GM08714 (cell line): Measurements from ENCODE around the gene LRIG1.

Experiments
- H3K4me3 ChIP-seq: fragments of 200-500 bp; sonication (Bioruptor generic); 2 replicates; pipeline ENCODE4 v1.5.1; 2014; ENCODE audit warnings: mild to moderate bottlenecking, low read length, inconsistent platforms
- ZNF274 ChIP-seq: IDR thresholded peaks from 2 replicates; pipeline ENCODE4 v1.6.1; 2012; ENCODE audit warnings: mild to moderate bottlenecking, low read depth, low read length

LRIG1 gene

DNA sequence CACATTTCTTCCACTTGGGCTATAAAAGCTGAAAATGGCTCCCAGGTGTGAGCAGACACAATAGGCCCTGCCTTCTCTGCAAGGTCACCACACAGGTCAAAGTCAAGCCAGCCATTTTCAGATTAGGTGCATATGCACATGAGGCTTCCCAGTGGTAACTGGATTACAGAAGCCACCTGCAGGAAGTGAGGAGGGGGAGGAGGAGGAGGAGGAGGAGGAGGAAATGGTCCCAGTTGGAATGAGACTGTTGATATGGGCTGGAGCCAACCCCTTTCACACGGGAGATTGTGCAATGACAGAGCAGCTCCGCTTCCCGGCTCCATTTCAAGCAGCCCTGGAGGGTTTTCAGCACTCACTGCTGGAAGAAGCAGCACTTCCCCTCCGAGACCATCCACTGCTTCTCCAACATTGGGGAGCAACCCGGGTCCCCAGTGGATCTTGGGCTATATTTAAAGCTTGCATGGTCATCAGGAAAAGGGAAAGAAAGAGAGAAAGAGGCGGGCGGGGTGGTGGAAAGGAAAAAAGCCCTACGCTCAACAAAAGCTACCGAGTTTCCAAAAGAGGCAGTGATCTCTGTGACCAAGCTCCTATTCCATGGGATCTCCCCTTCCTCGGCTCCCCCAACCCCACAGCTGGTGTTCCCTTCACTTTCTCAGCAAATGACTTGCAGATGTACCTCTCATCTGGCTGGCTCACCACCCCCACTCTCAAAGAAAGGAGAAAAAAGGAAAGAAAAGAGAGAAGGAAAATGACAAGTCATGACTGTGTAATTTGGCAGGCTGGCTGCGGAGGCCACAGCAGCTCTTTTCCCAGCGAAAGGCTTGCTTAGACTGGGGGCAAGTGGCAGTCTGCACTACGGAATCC lies 58.3 kb downstream of the LRIG1 start:
- no peak overlapping the region for H3K4me3 ChIP-seq

DNA sequence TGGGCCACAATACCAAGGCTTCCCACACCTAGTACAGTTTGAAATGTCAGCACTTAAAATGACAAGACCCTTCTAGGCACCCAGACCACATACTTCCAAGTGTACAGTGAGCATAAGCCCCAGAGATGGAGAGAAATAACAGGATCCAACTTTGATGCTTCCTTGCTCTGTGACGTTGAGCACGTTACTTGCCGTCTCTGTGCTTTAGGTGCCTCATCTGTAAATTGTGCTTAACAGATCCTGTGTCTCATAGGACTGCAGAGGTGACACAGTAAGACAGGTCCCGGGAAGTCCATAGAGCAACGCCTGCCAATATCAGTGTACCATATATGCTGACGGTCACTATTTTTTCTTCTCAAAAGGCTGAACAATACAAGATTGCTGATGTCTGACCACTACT lies 59.1 kb downstream of the LRIG1 start:
- no peak overlapping the region for H3K4me3 ChIP-seq
- TF ChIP-seq ZNF274, result no peak

More for the DNA sequence above, 58.3 kb downstream of the LRIG1 start:
- no peak for TF ChIP-seq ZNF274

DNA sequence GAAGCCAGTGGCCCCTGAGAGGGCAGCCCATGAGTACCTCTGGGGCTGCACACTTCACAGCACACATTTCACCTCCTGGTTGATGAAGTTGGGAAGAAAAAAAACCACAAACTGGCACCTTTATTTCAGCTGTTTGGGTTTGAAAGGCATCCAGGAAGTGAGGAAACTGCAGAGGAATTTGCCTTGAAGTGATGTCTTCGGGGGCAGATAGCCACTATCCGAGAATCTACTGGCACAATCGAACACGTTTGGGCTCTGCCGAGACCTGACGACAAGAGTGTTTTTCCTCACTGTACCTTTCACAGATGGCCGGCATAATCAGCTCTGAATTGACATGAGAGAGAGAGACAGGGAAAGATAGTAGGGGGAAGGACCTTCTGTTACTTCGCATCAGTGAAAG lies 59.7 kb downstream of the LRIG1 start:
- H3K4me3 ChIP-seq, result no peak overlapping the region
- no peak for TF ChIP-seq ZNF274

DNA sequence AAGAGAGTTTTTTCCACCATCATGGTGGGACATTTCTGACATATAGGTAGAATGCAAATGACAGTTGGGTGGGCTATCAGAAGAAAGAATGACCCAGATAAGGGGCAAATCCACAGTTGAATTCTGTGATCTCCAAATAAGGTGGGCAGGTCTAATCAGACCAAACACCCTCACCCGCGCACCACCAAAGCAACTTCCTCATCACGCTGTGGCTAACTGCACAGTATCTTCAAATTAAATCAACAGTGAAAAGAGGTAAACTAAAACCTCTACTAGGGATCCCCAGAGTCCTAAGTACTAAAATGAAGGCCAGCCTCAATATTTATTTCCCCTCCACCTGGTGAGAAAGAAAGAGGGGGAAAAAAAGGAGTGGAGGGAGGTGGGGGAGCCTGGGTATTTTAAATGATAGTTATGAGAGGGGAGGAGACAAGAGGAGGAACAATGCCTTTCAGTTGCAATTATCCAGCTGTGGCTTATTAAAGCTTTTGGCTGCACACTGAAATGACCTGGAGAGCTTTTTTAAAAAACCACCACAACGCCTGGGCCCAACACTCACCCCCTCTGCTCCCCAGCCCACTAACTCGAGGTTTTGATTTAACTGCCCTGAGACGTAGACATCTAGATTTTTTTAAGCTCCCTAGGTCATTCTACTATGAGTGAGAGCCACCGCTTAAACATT lies 61.0 kb downstream of the LRIG1 start:
- H3K4me3 ChIP-seq, result no peak overlapping the region; the same call in 1 of the 2 replicates
- no peak for TF ChIP-seq ZNF274

DNA sequence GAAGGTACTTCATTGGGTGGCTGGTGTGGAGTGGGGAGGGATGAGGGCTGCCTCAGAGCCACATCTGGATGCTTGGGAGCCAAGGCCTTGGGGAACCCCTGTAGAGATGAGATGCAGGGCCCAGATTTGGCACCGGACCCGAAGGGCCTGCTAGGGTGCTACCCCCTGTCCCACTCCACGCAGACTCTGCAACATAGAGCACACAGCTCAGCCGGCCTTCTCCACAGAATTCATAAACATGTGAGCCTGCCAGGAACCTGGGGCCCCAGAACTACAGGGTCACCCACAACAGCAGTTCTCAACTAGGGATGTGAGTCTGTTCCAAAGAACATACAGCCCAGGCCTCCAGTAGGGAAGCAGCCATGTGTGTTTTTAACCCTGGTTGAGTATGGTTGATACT lies 62.8 kb downstream of the LRIG1 start:
- no peak for TF ChIP-seq ZNF274
- H3K4me3 ChIP-seq, result no peak overlapping the region

DNA sequence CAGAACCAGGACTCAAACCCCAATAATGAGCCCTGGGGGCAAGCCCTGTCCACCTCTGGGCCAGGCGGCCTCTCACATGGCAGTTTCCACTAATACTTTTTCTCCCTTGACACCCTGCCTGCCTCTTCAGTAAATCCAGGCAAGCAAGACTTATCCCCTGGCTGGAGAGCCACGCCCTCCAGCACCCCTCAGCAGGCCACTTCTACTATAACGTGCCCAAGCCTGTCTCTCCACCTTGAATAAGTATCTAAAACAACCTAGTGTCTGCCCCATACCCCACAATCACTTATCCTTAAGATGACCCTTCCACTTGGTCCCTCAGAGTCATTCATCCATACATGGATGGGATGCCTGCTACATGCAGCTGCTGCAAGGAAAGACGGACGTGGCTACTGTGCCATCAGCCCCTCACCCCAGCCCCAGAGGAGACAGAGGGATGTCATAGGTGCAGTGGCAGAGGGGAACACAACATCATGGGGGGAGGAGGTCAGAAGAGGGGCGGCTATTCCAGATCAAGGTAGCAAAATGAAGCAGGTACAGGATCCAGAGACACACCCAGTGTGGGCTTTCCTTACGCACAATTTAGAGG lies 63.4 kb downstream of the LRIG1 start:
- TF ChIP-seq ZNF274, result no peak
- no peak overlapping the region for H3K4me3 ChIP-seq

DNA sequence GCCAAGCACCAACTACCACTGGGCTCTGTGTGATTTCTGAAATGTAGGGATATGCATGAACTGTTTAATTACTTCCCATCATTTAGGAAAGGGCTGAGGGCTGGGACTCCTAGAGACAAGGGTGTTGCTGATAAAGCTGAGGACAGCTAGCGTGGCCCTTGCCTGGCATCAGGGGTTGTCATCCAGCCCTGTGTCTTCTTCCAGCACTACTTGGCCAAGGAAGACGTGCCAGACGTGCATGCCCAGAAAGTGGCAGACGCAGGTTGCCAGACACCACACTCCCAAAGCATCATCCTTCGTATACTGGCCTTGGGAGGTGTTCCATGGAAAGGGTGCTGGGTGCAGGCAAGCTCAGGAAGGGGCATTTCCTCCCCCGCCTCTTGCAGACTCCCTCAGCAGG lies 64.8 kb downstream of the LRIG1 start:
- TF ChIP-seq ZNF274, result no peak
- no peak overlapping the region for H3K4me3 ChIP-seq

DNA sequence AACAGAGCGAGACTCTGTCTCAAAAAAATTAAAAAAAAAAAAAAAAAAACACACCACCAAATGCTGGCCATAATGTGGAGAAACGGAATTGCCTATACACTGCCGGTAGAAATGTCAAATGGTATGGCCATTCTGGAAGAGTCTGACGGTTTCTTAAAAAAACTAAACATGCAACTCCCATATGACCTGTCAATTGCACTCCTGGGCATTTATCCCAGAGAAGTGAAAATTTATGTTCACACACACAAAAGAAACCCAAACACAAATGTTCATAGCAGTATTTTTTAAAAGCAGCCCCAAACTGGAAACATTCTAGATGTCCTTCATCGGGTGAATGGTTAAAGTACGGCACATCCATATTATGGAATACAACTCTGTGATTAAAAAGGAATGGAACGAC lies 66.1 kb downstream of the LRIG1 start:
- H3K4me3 ChIP-seq, result no peak overlapping the region
- no peak for TF ChIP-seq ZNF274

DNA sequence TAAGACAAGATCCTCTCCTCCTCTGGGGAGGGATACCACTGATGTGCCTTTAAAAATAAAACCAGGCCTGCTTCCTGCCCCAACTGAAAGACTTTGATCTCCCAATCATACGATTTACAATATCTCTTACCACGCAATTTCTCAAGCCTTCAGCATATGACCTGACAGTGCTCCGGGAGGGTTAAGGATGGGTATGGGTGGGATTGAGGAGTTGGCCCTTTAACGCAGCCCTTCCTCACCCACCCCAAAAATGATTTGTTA lies 67.4 kb downstream of the LRIG1 start:
- no peak for TF ChIP-seq ZNF274
- no peak overlapping the region for H3K4me3 ChIP-seq

DNA sequence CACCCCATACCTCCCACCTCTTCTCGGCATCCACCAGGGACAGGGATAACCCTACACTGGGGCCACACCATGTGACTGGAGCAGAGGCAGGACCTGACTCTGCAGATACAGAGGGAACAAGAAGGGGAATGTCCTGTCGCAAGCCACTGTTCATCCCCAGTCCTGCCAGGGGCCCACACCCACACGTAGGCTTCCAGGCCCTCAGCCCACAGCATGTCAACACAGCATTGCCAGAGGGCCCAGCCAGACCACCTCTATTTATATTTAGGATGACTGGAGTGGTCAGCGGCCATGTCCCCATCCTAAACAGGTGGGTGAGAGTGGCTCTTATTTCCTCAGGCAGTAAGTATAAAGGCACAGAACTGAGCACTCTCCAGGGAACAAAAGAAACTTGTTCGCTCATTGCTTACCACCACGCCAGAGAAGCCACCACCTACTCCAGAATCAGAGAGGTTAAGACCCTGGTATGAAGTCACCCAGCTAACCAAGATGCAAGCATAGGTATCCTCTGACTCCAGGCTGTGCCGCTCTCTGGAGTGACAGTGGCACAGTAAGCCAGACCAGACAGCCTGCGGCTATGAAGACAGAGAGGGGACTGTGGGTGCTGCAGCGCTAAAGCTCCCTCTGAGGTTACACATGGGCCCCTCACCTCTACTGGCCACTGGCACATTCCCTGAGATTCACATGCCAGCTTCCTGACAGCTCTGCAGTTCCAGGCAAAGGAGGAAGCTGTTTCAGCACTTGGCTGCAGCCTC lies 67.9 kb downstream of the LRIG1 start:
- TF ChIP-seq ZNF274, result no peak
- H3K4me3 ChIP-seq, result no peak overlapping the region

DNA sequence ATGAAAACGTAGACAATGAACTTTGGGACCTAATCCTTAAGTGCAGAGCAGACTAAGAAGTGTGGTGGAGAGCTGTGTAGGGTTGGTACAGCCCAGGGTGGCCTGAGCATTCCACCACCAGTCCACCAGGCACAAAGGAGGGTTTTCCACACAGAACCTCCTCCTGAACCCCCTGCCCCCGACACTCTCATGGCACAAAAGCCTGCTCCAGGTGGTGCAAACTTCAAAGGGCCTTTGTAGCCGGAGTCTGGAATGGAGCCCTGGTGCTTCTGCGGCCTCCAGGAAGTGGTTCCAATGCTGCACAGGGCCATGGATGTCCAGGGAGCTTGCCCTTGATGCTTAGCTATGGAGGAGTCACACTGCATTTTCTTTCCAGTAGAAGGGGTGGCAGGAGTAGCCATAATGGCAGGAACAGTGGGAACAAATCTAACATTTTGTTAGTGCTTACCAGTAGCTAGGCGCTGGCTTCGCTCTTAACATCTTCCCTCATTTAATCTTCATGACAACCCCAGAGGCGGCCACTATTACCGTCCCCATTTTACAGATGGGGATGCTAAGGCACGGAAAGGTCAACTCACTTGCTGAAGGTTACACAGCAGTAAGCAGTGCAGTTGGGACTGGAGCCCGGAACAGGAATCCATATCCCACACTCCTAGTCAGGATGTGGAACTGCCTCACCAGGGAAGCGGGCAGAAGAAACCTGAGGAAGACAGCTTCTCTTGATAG lies 68.6 kb downstream of the LRIG1 start:
- TF ChIP-seq ZNF274, result no peak
- H3K4me3 ChIP-seq, result no peak overlapping the region

DNA sequence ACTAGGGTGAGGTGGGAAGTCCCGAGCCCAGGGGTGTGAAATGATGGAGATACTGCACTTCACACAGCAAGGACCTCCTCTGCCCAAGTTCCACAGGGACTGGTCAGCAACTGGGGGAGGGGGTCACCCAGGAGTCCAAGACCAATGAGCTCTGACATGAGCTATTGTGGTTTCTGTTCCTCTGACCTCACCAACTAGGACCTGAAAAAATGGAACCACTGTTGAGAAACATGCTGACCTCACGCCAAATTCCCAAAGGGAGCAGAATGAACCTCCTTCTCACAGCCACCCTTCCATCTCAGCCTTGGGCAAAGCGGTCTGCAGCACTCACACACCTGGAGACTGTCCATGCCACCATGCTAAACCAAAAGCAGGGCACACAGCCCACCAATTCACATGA lies 69.3 kb downstream of the LRIG1 start:
- no peak overlapping the region for H3K4me3 ChIP-seq
- no peak for TF ChIP-seq ZNF274

DNA sequence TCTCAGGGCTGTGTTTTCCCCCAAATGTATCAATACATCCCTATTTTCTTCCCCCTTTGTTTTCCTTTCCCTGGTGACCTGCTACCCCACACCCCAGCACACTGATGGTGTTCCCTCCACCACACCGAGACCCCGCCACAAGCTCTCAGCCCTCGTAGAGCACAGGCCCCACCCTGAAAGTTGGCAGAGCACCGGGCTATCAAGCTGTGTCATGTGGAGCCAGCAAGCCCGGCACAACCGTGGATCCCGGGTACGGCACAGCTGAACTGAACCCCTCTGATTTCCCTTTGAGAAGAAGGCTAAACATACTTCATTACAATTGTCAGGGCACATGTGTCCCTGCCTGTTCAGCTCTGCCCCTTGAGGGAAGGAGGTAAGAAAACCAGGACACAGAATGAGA lies 69.9 kb downstream of the LRIG1 start:
- H3K4me3 ChIP-seq, result no peak overlapping the region
- TF ChIP-seq ZNF274, result no peak

DNA sequence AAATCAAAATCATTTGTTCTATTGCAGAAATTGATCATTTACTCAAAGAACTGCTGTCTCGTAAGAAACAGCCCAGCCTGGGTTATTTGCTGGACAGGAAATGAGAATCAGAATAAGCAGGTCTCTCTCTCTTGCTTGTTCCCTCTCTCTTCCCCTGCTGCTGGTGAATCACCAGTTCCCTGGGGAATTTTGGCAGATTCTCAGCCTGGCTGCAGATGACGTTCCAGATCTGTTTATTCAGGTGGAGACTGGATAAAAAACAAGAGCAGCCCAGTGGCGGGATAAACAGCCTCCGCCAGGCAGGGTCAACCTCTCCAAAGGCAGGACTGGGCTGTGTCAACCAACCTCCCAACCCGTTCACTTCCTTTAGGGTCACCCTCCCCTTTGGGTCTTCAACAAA lies 72.1 kb downstream of the LRIG1 start:
- no peak overlapping the region for H3K4me3 ChIP-seq
- no peak for TF ChIP-seq ZNF274
